ENCODE data around the gene TNFSF15. TPM values are rescaled to one million over a fixed set of nuclear protein-coding genes. Genes with fewer than 3 reads are reported as not detected.

TNFSF15 gene
- total RNA-seq, 4 donors from 2014 or later = not detected

GRCh38 chr9:114836769-114837168 lies 30.9 kb upstream of the TNFSF15 start:
- no peak overlapping the region for H3K27ac ChIP-seq
- H3K36me3 ChIP-seq = no peaks in the 10 kb centered on the region
- H3K9me3 ChIP-seq = no peaks in the 10 kb centered on the region
- ATAC-seq = no peak
- H3K27me3 ChIP-seq = no peaks in the 10 kb centered on the region
- intact Hi-C loops (cut with DNase I; ENCODE audit: low total_unique reads) = no loop called here
- DNase-seq = no peak
- no peak overlapping the region for H3K4me3 ChIP-seq
- no peak for TF ChIP-seq POLR2A (IDR thresholded peaks at IDR 0.05)
- no peak for TF ChIP-seq CTCF (IDR thresholded peaks at IDR 0.05 in 4 of 5, conservative IDR thresholded peaks at IDR 0.05 in 1 of 5)
- H3K4me1 ChIP-seq = no peaks in the 10 kb centered on the region
- in situ Hi-C loops (cut with MboI; ENCODE audit: low sequenced_read_pairs in 4 of 4) = no loop called here

GRCh38 chr9:114834386-114834785 lies 28.5 kb upstream of the TNFSF15 start:
- no peaks in the 10 kb centered on the region for H3K9me3 ChIP-seq
- no peaks in the 10 kb centered on the region for H3K4me1 ChIP-seq
- intact Hi-C loops (cut with DNase I; ENCODE audit: low total_unique reads) = no loop called here
- DNase-seq = no peak
- TF ChIP-seq CTCF (IDR thresholded peaks at IDR 0.05 in 4 of 5, conservative IDR thresholded peaks at IDR 0.05 in 1 of 5) (no peak), POLR2A (IDR thresholded peaks at IDR 0.05) (no peak)
- H3K27me3 ChIP-seq = no peaks in the 10 kb centered on the region
- no peaks in the 10 kb centered on the region for H3K36me3 ChIP-seq
- no peak for ATAC-seq
- no peak overlapping the region for H3K4me3 ChIP-seq
- in situ Hi-C loops (cut with MboI; ENCODE audit: low sequenced_read_pairs in 4 of 4) = no loop called here
- no peak overlapping the region for H3K27ac ChIP-seq

GRCh38 chr9:114830546-114830945 lies 24.7 kb upstream of the TNFSF15 start:
- in situ Hi-C loops (cut with MboI; ENCODE audit: low sequenced_read_pairs in 4 of 4) = no loop called here
- Histone ChIP-seq H3K9me3 (no peaks in the 10 kb centered on the region), H3K36me3 (no peaks in the 10 kb centered on the region), H3K4me1 (no peaks in the 10 kb centered on the region), H3K4me3 (no peak overlapping the region), H3K27me3 (no peaks in the 10 kb centered on the region), H3K27ac (no peak overlapping the region)
- no peak for ATAC-seq
- no peak for TF ChIP-seq POLR2A (IDR thresholded peaks at IDR 0.05)
- DNase-seq = no peak
- intact Hi-C loops (cut with DNase I; ENCODE audit: low total_unique reads) = no loop called here

GRCh38 chr9:114829574-114830440 lies 24.0 kb upstream of the TNFSF15 start:
- intact Hi-C loops (cut with DNase I; ENCODE audit: low total_unique reads) (no loop called here), in situ Hi-C loops (cut with MboI; ENCODE audit: low sequenced_read_pairs in 4 of 4) (no loop called here)
- Histone ChIP-seq H3K9me3 (no peaks in the 10 kb centered on the region), H3K27me3 (no peaks in the 10 kb centered on the region), H3K4me1 (no peaks in the 10 kb centered on the region), H3K4me3 (no peak overlapping the region), H3K36me3 (no peaks in the 10 kb centered on the region), H3K27ac (no peak overlapping the region)
- TF ChIP-seq CTCF (IDR thresholded peaks at IDR 0.05 in 4 of 5, conservative IDR thresholded peaks at IDR 0.05 in 1 of 5) = no peak
- no peak for TF ChIP-seq POLR2A (IDR thresholded peaks at IDR 0.05)
- DNase-seq (no peak), ATAC-seq (no peak)

GRCh38 chr9:114828303-114828650 lies 22.4 kb upstream of the TNFSF15 start:
- no peak for TF ChIP-seq CTCF (IDR thresholded peaks at IDR 0.05 in 4 of 5, conservative IDR thresholded peaks at IDR 0.05 in 1 of 5)
- no peak for TF ChIP-seq POLR2A (IDR thresholded peaks at IDR 0.05)
- no peak for DNase-seq
- Histone ChIP-seq H3K36me3 (no peaks in the 10 kb centered on the region), H3K27me3 (no peaks in the 10 kb centered on the region), H3K4me1 (no peaks in the 10 kb centered on the region), H3K27ac (no peak overlapping the region), H3K9me3 (no peaks in the 10 kb centered on the region), H3K4me3 (no peak overlapping the region)
- intact Hi-C loops (cut with DNase I; ENCODE audit: low total_unique reads) (no loop called here), in situ Hi-C loops (cut with MboI; ENCODE audit: low sequenced_read_pairs in 4 of 4) (no loop called here)
- ATAC-seq = no peak
